Measurements from ENCODE around the gene BHLHE40.

BHLHE40 gene

DNA sequence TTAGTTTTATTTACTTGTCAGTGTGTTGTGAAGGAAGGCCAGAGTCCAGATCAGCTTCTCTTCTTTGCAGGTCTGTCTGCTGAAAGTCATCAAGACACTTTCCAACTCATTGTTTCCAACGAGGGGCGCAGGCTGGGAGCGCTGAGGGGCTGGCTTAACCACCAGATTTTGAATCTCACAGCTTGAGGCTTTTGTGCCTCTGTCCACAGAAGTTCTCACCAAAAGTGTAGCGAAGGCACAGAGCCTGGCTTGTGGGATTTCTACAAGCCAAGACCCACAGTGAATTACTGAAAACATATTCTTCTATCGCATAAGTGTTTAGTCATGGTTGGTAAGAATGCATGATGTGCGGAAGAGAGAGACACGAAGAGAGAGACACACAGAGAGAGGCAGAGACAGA lies 35.2 kb downstream of the BHLHE40 start:
- ChIA-PET CTCF (interaction anchor here (3.6 to 3.9 kb wide), 2 partner anchors 12 to 27 kb away, joined by 21 to 22 read pairs; no protein-coding TSS in a partner anchor), POLR2A (no interaction called here)
- TF ChIP-seq, protein P1, sequence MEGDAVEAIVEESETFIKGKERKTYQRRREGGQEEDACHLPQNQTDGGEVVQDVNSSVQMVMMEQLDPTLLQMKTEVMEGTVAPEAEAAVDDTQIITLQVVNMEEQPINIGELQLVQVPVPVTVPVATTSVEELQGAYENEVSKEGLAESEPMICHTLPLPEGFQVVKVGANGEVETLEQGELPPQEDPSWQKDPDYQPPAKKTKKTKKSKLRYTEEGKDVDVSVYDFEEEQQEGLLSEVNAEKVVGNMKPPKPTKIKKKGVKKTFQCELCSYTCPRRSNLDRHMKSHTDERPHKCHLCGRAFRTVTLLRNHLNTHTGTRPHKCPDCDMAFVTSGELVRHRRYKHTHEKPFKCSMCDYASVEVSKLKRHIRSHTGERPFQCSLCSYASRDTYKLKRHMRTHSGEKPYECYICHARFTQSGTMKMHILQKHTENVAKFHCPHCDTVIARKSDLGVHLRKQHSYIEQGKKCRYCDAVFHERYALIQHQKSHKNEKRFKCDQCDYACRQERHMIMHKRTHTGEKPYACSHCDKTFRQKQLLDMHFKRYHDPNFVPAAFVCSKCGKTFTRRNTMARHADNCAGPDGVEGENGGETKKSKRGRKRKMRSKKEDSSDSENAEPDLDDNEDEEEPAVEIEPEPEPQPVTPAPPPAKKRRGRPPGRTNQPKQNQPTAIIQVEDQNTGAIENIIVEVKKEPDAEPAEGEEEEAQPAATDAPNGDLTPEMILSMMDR (IDR thresholded peaks at IDR 0.05; ENCODE audit: control extremely low read depth, extremely low read depth, low read depth, missing control alignments): no peak
- no peak for DNase-seq (ENCODE audit: extremely low spot score)

DNA sequence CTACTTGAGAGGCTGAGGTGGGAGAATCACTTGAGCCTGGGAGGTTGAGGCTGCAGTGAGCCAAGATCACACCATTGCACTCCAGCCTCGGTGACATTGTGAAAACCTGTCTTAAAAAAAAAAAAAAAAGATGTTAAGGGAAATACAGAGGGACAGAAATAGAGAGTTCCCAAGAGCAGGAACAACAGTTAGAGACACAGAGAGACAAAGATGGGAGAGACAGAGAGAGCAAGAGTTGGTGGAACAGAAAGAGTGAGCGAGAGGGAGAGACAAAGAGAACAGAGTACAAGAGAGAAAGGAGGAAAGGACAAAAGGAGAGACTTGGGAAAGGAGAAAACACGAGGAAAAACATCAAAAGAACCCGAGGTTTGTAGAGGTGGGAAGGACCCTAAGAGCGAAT lies 35.8 kb downstream of the BHLHE40 start:
- ChIA-PET POLR2A (no interaction called here), CTCF (interaction anchor here (0.8 kb wide), 1 partner anchor 16 kb away, joined by 3 read pairs; no protein-coding TSS in a partner anchor)
- no peak for DNase-seq (ENCODE audit: extremely low spot score)
- TF ChIP-seq, protein P1 (IDR thresholded peaks at IDR 0.05; ENCODE audit: control extremely low read depth, extremely low read depth, low read depth, missing control alignments): no peak

DNA sequence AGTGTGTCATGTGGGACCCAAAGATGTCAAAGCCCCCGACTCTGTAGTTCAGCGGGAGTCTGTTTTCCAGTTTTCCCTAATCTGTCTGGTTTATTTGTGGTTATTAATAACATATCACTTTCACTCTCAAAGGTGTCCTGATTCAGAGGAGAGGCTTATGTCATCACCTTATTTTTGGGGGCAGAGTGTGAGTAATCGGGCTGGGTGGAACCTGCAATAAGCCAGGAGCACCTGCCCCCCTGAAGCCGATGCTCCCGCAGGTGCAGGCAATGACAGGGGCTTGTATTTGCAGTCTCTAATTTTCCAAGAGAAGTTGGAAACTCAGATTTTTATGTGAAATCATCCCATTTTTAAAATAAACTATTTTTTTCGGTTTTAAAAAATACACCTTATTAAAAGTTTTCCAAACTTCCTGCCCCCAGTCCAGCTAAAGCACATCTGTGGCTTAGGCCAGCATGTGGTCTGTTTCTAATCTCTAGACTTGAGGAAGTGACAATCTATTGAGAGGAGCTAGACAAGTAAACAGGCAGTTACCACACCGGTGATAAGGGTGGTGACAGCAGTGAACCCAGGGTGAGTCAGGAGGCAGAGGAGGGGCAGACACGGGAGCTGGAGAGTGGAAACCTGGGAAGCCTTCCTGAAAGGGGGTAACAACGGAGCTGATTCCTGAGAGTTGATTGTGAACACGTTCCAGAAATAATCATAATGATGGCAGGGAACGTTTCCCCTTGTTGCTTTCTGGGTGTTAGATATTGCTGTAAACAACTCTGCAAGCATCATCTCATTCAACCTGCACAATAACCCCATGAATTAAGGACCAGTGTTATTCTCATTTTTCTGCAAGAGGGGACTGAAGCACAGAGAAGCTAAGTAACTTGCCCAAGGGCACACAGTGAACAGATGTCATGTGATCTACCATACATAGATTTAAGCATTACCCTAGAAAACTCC lies 37.2 kb downstream of the BHLHE40 start:
- POLR2A ChIA-PET: no interaction called here
- TF ChIP-seq, protein P1 (IDR thresholded peaks at IDR 0.05; ENCODE audit: control extremely low read depth, extremely low read depth, low read depth, missing control alignments): no peak

DNA sequence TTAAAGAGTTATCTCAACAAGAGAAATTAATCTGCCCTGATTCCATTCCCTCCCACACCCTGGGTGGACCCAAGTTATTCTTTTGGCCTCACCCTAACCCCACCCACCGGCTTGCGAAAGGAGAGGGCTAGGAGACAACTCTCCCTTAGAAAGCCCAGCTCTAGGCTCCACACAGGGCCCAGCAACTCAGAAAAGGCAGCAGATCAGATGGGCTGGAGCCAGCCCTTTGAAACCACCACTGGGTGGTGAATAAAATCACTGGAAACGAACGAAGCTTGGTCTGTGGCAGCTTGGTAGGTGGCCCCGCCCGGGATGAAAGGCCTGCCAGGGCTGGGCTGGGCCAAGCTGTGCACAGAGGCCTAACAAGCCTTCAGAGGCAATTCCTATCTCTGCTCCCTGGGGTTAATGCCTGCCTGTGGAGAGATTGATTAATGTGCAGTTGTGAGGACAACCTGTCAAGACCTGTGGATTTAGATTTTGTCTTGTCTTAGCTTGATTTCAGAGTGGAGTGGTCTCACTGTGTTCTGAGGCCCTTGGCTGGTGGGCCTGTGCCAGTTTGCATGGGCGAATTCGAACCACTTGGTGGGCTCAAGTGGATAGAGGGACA lies 38.8 kb downstream of the BHLHE40 start:
- ChIA-PET POLR2A (no interaction called here), CTCF (interaction anchor here (0.8 to 2.7 kb wide), 12 partner anchors 9 to 307 kb away, joined by 3 to 19 read pairs (median 4); partner anchors contain the start of gene BHLHE40)
- no peak for DNase-seq (ENCODE audit: extremely low spot score)
- TF ChIP-seq, protein P1 (IDR thresholded peaks at IDR 0.05; ENCODE audit: control extremely low read depth, extremely low read depth, low read depth, missing control alignments): no peak

More for the DNA sequence above, 37.2 kb downstream of the BHLHE40 start:
- DNase-seq (ENCODE audit: extremely low spot score): peak; percentile 54
- CTCF ChIA-PET: interaction anchor here (0.8 to 2.7 kb wide), 9 partner anchors 11 to 305 kb away, joined by 3 to 19 read pairs (median 4); partner anchors contain the start of gene BHLHE40

DNA sequence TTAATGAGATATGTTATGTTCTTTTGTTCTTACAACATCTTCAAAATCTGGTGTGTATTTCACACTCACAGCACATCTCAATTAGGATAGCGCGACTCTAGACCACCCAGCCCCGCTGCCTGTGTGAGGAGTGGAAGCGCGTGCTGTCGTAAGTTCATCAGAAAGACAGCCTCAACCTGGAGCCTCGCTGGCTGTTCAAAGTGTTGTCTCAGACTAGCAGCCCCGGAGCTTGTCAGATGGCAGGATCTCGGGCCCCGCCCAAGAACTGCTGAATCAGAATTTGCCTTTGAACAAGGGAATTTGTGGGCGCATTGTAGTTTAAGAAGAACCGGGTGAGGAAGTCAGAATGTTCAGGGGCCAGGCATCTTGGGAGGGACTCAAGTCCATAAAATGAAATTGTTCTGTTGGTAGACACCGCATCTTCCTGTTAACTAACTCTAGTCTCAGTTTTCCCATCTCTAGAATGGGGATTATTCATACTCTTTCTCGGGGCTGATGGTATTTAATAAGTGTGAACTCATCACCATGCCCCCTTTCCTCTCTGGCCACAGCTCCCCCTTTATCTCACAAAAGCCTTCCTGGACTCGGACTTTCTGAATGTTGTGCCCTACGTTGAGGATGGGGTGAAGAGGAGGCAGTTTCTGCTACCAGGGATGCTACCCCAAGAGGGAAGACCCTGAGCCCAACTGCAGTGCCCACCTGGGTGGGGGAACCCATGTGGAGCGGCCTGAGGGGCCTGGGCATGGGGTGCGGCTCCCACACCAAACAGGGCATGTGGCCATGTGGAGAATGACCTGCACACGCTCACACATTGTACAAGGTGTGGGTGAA lies 40.4 kb downstream of the BHLHE40 start:
- ChIA-PET CTCF (interaction anchor here (1.0 to 1.4 kb wide), 4 partner anchors 9 to 308 kb away, joined by 3 to 5 read pairs (median 3); no protein-coding TSS in a partner anchor), POLR2A (interaction anchor here (0.5 kb wide), 1 partner anchor 177 kb away, joined by 4 read pairs; no protein-coding TSS in a partner anchor)
- TF ChIP-seq, protein P1 (IDR thresholded peaks at IDR 0.05; ENCODE audit: control extremely low read depth, extremely low read depth, low read depth, missing control alignments): no peak
- DNase-seq (ENCODE audit: extremely low spot score): no peak

All from GM10248 (cell line).